CD4-positive, alpha-beta T cell treated with Interferon alpha-2 for 1 hour (primary cell): ENCODE results near the gene VCY.
"Not testable (repeated sequence)": the region's sequence is repeated elsewhere in the genome, so short reads cannot be mapped to it uniquely, and the experiment has no call there.

Experiments used
- DNase-seq, 2 donors: peaks; one replicate each; pipeline ENCODE4 v3.0.0-alpha.2; 2020 to 2022

VCY gene

DNA sequence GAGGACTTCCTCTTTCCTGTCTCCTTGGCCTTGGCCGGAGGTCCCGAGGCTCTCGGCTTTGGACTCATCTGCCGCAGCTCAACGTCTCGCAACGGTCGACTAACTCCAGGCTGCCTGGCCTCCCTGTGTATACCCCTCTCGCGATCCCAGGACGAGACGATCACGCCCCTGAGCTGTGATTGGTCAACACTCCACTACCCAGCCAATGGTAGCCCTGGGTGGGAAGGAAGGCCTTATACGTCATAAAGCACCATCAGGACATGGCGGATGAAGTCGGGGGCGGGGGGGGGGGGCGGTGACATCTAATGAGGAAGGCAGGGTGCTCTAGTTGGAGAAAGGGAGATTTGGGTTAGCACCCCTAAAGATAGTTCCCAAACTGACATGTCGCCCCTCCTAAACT lies at the start of gene VCY:
TSS of gene VCY (minus strand) at position 101 of the 400 bp plus-strand sequence. CDS start at position 68, 33 bp downstream.
- DNase-seq = not testable (repeated sequence)

DNA sequence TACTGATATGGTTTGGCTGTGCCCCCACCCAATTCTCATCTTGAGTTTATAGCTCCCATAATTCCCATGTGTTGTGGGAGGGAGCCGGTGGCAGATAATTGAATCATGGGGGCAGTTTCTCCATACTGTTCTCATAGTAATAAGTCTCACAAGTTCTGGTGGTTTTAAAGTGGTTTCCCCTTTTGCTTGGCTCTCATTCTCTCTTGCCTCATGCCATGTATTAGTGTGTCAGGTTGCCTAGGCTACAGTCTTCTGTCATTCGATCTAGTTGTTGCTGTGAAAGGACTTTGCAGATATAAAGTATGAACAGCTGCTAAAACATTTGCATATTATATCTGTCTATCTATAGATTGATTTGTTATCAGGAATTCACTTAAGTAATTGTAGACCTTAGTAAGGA lies 44.1 kb upstream of the VCY start:
- not testable (repeated sequence) for DNase-seq

GRCh38 chrY:14011916-14012315 lies 25.6 kb upstream of the VCY start:
- DNase-seq = not testable (repeated sequence)

GRCh38 chrY:13942406-13942805 lies 43.9 kb downstream of the VCY start:
- DNase-seq = not testable (repeated sequence)
